ENCODE data around the gene SLC26A2.

The SLC26A2 gene

DNA sequence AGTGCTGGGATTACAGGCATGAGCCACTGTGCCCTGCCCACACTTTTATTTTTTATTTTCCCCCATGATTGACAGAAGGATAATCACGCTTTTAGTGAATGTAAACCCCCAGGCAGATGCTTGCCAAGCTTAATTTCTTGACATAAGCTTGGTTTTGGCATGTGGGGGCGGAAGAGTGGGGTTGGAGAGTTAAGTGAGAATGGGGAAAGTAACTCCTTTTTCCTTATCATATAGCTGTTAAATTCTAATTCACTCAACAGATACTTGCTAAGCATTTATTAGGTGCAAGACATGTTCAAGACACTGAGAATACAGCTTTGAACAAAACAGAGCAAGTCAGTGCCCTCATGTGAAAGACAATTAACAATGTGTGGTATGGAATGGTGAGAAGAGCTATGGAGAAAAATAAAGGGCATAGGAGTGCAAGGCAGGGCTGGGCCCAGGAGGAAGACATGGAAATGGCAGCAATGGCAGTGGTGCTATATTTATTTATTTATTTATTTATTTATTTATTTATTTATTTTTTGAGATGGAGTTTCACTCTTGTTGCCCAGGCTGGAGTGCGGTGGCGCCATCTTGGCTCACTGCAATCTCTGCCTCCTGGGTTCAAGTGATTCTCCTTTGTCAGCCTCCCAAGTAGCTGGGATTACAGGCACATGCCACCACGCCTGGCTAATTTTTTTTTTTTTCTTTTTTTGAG is 2.2 kb downstream of the SLC26A2 start:
- DNase-seq: no peak

GRCh38 chr5:149963729-149964128 is 3.2 kb downstream of the SLC26A2 start:
- no peak for DNase-seq

GRCh38 chr5:149966946-149967345 is 6.4 kb downstream of the SLC26A2 start:
- DNase-seq: no peak

DNA sequence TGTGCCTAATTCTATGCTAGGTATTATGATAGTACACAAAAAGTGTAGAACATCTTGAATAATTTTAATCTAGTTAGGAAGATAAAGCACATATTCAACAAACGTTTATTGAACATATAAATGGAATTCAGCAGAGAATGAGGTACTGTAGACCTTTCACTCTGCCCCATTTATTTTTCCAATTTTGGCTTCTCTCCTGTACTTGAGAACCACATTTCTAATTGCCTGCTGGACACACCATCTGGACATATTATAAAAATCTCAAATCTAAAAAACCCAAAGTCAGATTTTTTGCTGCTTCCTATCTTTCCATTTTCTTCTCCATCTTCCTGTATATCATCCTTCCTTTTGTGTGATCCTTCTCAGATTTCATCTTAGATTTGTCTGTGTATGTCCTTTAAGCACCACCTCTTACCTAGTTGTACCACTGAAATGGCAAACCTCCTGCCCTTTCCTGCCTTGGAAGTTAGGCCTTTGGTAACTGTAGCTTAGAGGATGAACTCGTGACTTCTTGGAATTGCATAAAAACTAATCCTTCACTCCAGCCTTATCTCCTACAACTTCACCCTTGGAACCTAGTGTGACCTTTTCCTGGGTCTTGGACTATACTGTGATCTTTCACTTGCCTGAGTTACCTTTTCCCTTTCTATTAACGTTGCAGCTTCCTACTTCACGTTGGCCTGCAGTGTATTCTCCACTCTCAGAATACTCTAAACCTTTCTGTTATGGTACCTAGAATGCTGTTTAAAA is 8.8 kb downstream of the SLC26A2 start:
- no peak for DNase-seq

DNA sequence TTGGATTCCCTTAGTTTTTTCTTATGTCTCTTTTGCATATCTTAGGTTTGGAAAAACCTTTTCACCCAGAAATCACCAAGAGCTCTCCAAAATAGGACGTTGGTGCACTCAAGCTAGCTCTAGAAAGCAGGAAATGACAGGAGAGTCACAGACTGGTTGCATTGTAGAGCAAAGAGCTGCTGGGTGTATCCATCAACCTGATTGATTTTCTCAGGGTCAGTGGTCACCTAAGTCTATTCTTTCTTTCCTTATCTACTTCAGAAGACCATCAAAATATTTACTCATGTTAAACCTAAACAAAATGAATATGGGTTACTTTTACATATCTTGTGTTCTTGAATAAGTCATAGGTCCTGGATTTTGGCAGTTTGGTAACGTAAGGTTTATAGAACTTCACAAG is 14.9 kb downstream of the SLC26A2 start:
- DNase-seq: no peak

DNA sequence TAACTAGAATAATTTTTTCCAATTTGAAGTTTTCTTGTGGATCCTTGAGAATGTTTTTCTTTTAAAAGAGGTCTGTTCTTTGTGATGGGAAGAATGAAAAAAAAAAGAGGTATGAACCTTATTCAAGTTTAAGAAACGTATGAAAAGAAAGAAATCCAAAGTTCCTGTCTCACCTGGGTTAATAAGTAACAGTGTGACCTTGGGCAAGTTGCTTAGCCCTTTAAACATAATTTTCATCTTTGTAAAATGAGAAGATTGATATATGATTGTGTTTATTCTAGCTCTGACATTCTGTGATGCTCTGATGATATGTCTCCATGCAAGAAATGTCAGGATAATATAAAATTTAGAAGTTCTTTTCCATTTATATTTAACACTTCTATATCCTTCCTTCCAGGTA is 19.3 kb downstream of the SLC26A2 start:
- no peak for DNase-seq

GRCh38 chr5:149981206-149981605 is 20.6 kb downstream of the SLC26A2 start:
- DNase-seq: no peak

DNA sequence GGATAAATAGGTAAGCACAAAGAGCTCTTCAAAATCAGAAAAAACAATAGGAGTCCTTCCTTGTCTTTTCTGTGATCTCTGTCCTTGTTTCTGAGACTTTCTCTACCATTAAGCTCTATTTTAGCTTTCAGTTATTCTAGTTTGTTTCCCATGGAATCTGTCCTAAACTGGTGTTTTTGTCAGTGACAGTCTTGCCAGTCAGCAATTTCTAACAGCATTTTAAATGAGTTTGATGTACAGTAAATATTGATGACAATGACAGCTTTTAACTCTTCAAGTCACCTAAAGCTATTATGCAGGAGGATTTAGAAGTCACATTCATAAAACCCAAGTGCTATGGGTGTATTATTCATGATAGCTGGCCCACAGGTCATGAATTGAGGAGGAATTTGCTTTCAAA is 21.9 kb downstream of the SLC26A2 start:
- no peak for DNase-seq

- DNase-seq: no peak
Measured at GRCh38 chr5:149988126-149988525, 27.6 kb downstream of the SLC26A2 start.

- peak; percentile 64 for DNase-seq
Measured at GRCh38 chr5:149990518-149991376, 30.2 kb downstream of the SLC26A2 start.

DNA sequence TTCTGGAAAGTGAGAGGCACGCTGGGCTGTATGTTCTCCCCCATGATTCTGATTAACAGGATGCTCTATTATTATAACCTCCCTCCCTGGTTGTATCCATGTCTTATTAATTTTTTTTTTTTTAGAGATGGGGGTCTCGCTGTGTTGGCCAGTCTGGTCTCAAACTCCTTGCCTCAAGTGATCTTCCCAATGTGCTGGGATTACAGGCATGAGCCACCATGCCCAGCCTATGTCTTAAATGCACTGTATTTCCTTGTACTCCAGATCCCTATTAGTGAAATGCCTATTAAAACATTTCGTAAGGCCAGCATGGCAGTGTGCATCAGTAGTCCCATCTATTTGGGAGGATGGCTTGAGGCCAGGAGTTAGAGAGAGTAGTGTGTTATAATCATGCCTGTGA is 32.9 kb downstream of the SLC26A2 start:
- DNase-seq: no peak

DNA sequence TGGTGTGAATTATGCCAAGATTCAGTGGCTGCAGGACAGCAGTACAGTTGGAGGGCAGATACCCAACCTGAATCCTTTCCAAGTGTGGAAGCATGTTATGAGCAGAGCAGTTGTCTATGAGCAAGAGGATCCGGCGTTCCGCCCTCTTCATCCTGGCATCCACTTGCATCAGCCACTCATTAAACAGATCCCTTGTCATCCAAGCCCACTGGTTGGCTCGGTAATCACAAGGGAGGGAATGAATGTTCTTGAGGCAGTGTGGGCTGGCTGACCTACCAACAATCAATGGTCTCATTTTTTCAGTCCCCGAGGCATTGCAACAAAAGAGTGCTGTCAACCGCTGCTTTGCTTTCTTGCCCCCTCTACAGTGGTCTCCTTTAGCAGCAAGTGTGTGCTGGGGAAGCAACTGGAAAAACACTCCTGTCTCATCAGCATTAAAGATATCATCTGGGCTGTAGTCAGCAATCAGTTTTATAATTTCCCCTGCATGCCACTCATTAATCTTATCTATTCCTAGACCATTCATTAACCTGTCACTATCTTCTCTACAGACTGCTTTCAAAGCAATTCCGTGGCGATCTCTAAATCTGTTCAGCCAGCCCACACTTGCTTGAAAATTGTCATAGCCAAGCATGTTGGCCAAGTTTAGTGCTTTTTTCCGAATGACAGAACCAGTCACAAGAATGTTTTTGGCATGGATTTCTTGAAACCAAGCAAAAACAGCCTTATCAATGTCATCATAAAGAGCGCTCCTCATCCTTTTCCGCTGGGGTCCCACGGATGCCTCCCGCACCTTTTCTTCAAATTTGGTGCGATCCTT is 35.0 kb downstream of the SLC26A2 start:
- no peak for DNase-seq

DNA sequence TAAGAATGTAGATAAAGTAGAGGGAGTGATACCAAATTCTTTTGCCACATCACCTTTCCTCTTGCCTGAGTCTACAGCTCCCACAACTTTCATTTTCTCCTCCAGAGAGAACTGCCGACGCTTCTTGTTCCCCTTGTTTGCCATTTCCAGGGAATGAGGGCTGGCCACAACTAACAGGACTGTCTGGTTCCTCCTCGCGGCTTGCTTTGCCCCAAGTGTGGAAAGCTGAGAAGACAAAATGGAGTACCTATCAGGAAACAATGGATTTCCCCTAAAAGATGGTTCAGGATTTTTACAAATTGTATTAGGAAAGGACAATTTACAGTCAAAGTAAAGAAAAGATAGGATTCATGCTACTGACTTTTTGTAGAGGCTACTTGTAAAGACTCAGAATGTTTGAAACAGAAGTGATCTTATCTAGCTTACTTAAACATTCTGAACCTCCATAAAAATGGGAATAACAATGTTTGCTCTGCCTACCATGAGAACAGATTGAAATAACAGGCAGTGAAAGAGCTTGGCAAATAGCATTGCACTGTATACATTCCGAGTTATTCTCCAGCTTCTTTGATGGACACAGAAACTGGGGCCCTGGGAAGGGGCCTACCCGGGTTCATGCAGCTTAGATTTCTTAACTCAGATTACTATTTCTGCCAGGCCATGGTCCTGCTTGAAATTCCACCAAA is 35.8 kb downstream of the SLC26A2 start:
- DNase-seq: no peak

- DNase-seq: no peak
Measured at GRCh38 chr5:149998281-149998680, 37.7 kb downstream of the SLC26A2 start.

DNA sequence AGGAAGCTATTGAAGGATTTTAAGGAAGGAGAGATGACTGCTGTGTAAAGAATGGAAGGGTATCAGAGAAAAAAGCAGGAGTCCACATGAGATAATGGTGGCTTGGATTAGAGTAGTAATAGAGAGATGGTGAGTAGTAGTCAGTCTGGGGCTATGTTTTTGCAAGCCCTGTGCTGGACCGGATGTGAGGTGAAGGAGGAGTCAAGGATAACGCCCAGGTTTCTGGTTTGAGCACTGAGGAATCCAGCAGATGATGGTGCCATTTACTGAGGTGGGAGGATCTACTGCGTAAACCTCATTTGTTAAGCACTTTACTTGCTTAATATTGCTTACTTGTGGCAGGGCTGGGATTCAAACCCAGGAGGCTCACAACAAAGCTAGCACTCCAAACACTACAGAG is 38.8 kb downstream of the SLC26A2 start:
- DNase-seq: no peak

DNA sequence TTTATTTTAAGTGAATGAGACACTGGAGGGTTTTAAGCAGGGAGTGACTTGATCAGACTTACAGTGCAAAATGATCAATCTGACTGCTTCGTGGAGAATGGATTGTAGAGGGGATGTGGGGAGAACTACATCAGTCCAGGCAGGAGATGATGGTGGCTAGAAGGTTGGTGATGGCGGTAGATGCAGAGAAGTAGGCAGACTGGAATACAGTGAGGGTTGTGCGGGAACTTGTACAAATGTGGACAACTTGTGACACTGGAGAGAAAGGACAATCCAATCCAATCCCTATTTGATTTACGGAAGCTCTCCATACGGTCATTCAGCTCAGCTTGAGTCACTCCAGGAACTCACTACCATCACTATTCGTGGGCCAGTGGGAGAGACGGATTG is 39.3 kb downstream of the SLC26A2 start:
- no peak for DNase-seq

- DNase-seq: peak; percentile 76
Measured at GRCh38 chr5:150000256-150000989, 39.9 kb downstream of the SLC26A2 start, which contains the start of the genes HMGXB3 and TIGD6. HMGXB3 (plus strand) TSS chr5:150000739; CDS start chr5:150004853, 4,114 bp downstream. TIGD6 (minus strand) TSS chr5:150000654; CDS start chr5:149996348, 4,306 bp downstream.

- no peak for DNase-seq
Measured at GRCh38 chr5:150000990-150001659, 40.6 kb downstream of the SLC26A2 start.

- no peak for DNase-seq
Measured at GRCh38 chr5:150001660-150002486, 41.3 kb downstream of the SLC26A2 start.

- DNase-seq: no peak
Measured at GRCh38 chr5:150006318-150006717, 45.8 kb downstream of the SLC26A2 start.

All from NCI-H2029 treated with DMSO at 0.1 percent for 48 hours (cell line).